ENCODE measurements around the gene TRPV6.
A peak's percentile ranks its signal among the peaks of the same experiment; 100 is the strongest.

TRPV6 gene

DNA sequence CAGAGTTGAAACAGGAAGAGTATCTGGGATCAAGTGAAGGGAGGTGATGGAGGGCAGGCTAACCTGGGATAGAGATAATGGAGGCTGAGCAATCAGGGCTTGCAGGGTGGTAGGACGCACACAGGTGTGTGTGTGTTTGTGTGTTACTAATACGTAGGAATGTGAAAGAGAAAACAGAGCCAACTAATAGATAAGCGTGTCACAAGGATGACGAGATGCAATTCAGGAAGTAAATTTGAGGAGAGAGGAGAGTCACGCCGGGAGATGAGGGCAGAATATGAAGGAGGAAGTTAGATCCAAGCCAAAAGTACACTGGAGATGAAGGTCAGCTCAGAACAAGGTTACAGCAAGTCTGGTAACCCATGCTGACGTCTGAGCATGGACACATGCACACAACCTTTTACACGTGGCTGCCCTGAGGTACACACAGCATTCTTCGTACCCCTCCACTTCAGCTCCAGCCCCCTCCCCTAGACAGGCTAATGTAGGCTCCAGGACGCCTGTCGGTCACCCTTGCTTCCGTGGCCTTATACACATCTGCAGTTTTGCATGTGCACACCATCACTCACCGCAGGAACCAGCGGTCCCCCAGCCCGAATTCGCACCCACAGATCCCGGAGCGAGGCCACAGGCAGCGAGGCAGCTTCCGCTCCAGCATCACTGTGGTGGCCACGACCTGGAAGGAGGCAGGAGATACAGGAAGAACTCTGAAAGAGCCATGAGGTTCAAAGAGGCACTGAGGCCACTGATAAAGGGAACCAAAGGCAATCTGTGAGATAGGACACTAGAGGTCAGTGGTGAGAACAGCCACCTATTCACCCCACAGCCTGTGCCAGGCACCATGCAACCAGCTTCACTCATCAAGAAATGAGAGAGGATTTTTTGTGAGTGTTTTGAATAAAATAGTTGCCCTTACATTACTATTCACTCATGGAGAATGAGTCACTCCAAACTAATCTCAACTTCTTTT lies 23.7 kb upstream of the TRPV6 start:
- no peak for DNase-seq
- intact Hi-C loops (cut with DNase I), result no loop called here

DNA sequence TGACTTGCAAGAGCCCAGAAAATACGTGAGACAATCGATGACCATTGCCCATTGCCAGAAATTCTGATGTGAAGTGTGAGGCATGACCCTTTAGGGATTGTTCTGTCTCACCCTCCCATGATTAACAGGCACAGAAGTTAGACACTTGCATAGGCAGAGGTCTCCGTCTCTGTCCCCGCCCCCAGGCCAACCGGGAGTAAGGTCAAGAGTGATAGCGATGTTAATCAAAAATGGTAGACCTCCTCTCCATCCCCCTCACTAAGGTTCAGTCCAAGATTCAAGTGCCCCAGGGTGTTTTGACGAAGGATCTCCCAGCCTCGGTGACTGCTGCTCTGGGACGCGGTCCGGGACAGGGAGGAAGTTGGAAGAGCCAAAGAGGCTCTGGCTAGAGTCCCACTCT lies 22.7 kb upstream of the TRPV6 start:
- intact Hi-C loops (cut with DNase I), result no loop called here
- no peak for DNase-seq

DNA sequence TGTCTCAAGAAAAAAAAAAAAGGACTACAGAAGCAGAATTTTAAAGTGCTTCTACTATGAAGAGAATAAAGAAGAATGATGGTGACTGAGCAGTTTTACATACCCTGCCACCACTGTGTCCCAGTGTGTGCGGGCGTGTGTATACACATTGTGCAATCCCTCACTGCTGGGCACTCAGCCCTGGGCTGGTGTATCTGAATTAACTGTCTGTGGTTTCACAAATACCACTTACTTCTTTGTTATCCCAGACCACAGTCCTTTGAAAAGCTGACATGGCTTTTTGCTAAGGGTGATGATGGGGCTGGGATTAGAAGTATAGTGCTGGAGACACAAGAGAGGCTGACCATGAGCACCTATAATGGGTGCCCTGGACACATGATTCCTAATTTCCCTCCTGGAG lies 21.1 kb upstream of the TRPV6 start:
- intact Hi-C loops (cut with DNase I), result no loop called here
- DNase-seq, result no peak

DNA sequence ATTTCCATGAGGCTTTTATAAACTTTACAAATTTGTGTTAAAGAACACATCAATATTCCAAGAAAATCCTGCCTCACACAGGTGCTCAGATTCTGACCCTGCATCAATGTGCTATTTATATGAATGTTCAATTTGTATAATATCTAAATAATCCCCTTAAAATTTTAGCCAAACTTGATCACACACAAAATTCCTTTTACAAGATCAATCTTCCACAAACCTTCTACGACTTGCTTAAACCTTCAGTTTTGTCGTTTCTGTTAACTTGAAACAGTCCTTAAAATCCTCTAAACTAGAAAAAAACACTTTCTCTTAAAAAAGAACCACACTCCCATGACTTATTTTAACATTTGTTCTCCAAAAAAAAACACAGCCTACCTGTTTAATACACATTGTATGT lies 20.2 kb upstream of the TRPV6 start:
- intact Hi-C loops (cut with DNase I), result no loop called here
- DNase-seq, result no peak

DNA sequence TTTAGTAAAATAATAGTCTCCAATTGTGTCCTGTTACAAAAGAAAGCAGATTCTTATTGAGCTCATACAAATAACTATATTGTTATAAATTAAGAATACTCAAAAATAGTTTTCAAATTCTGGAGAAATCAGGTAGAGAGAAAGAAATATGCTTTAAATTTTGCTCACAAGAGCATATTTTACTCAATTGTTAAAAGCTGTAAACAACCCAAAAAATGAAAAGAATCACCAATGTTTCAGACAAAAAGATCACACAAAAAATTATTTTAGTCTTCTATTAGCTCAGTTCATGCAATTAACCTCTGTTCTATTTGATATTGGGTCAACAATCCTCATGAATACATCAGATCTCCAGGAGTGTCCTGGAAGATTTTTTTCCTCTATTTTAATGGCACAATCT lies 18.6 kb upstream of the TRPV6 start:
- intact Hi-C loops (cut with DNase I), result no loop called here
- DNase-seq, result no peak

DNA sequence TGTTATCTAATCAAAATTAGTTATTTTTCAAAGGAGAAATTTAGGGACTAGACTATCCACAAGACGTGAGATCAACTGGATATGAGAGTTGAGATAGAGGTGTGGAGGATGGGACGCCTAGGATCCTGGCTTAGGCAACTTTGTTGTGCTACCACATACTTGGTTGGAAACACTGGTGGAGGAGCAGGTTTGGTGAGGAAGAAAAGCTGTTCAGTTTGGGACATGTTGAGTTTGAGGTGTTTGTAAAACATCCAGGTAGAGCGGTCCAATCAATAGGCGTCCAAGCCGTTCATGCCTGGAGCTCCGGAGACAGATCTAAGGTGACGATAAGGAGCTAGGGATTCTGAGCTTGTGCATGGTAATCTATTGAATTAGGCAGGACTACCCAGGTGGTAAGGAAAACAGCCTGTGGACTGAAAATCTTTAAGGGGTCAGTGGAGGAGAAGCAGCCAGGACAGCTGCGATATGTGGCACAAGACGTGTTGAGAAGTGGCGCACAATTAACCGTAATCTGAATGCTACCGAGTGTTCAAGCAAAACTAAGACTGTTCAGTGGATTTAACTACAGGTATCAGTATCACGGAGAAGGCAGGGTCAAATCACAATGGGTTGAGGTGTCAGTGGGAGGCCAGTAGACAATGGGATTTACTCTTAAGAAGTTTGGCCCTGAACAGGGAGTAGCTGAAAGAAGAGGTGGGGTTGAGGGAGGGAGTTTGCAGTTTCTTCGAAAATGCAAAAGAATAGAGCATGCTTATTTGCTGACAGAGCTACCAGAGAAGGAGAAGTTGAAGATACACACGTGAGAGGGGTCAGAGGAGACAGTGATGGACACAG lies 16.1 kb upstream of the TRPV6 start:
- DNase-seq, result no peak
- intact Hi-C loops (cut with DNase I), result no loop called here

DNA sequence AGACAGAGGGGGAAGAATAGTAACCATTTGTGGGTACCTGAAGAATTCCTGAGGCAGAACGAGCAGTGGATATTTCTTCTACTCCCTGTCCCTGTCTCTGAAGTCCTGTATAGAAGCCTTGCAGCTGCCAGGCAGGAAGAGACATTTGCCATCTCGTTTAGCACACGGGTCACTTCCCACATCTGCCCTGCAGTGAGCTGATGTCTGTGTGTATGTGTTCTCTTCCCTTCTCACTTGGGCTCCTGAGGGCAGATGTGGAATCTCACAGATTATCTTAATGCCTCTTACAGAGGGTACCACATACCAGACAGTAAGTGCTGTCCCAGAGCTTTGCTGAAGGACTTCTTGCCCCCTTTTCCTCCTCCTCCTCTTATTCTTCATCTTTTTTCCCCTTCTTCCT lies 14.1 kb upstream of the TRPV6 start:
- intact Hi-C loops (cut with DNase I), result no loop called here
- no peak for DNase-seq

DNA sequence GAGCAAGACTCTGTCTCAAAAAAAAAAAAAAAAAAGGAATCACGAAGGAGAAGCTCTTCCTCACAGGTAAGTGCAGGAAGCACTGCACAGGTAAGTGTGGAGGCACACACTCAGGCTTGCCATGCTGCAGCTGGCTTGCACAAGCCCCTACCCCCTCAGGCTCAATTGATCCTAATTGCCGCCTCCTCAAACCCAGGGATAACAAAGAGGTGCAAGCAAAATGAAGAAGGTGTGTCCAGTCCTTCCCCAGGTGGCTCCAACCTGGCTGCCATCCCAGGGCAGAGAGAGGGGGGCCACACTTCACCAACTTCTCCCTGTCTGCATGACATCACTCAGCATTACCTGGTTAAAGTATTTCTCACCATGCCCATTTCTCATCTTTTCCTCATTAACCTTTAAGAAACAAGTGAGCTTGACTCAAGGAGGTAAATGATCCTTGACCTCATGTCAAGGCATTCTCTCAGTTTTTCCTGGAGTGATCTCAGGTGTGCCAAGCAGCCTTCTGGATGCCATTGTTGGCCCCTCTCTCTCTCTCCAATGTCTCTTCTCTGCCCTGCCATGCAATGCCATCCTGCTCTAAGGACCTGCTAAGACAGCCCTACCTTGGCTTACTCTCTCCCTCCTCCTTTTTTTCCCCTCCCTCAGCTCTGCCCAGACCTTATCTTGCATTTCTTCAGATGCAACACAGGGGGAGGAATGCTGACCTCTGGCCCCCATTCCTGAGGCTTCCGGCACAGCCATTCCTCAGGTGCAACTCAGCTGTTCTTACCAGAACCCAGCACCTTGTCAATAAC lies 13.0 kb upstream of the TRPV6 start:
- intact Hi-C loops (cut with DNase I), result no loop called here
- no peak for DNase-seq

DNA sequence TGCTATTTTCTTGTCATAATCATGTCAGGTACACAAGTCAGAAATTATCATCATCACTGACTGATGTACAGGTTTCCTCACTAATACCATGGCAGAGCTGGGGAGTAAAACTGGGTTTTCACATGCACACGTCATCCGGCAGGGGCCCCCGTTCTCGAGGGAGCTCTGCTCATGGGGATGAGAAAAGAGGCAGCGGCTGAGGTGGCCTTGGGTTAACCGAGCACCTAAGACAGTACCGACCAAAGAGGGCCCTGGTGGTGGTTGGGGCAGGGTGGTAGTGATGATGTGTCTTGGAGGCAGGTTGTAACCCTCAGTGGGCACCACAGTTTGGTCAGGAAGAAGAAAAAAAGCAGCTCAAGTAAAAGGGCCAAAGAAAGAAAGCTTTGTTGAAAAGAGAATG lies 12.1 kb upstream of the TRPV6 start:
- intact Hi-C loops (cut with DNase I), result no loop called here

DNA sequence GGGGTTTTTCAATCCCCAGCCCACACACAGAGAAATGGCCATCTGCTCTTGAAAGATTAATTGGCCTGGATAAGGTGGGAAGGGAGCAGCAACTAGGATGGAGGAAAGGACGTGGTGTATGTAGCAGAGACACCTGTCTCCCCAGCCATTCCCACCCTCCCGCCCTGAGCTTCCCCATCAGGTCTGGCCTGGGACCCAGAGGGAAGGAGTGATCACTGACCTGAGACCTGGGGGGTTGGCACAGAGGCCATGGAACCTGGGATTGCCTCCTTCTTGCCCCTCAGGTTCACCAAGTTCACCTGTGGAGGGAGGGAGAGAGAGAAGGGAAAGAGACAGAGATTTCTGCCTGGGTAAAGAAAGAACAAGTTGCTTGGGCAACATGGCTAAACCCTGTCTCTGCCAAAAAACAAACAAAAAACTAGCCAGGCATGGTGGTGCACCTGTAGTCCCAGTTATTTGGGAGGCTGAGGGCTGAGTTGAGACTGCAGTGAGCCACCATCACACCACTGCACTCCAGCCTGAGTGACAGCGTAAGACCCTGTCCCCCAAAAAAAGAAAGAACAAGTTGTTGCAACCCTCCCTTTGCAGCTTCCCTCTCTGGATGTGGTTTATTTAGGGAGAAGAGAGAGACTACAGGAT lies 11.3 kb upstream of the TRPV6 start:
- no peak for DNase-seq

More for the DNA sequence above, 12.1 kb upstream of the TRPV6 start:
- no peak for DNase-seq

DNA sequence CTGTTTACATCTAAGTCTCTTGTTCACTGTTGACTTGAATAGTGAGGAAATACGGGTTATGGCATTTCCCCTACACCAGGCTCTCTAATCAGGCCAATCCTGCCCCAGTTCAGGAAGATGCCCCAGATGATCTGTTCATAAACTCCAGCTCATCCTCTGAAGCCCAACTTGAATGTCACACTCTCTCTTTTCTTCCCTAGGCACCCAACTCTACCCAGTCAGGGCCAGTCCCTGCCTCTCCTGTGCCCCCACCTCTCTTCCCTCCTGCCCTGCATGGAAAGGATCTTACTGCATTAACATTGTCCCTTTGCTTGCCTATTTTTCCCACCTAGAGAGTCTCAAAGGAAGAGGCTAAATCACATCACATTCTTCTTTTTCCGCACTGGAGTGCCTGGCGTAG lies 10.6 kb upstream of the TRPV6 start:
- DNase-seq, result no peak
- intact Hi-C loops (cut with DNase I), result no loop called here

More for the DNA sequence above, 11.3 kb upstream of the TRPV6 start:
- intact Hi-C loops (cut with DNase I), result no loop called here

DNA sequence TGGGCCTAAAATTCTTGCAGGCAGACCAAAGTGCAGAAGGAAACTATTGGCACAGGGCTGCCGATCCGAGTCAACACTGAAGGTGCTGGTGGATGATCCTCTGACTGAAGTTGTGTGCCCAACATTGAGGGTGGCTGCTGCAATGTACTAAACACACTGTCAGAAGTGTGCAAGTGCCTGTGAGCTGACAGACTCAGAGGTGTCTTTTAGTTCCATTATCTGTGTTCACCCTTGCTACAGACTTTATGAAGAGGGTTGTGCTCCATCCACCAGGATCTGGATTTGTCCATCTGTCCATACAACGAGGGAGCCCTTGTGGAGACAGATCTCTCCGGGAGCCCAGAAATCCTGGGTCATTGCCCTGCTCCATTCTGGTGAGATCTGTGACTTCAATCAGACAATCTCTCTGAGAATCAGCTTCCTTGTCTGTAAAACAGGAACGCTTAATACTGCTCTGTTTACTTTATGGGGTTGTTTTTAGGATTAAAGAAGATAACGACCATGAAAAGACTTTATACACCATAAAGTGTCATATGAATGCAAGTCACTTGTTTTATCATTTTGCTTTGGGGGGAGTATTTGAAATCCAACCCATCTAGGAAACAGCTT lies 9.5 kb upstream of the TRPV6 start:
- DNase-seq, result no peak

DNA sequence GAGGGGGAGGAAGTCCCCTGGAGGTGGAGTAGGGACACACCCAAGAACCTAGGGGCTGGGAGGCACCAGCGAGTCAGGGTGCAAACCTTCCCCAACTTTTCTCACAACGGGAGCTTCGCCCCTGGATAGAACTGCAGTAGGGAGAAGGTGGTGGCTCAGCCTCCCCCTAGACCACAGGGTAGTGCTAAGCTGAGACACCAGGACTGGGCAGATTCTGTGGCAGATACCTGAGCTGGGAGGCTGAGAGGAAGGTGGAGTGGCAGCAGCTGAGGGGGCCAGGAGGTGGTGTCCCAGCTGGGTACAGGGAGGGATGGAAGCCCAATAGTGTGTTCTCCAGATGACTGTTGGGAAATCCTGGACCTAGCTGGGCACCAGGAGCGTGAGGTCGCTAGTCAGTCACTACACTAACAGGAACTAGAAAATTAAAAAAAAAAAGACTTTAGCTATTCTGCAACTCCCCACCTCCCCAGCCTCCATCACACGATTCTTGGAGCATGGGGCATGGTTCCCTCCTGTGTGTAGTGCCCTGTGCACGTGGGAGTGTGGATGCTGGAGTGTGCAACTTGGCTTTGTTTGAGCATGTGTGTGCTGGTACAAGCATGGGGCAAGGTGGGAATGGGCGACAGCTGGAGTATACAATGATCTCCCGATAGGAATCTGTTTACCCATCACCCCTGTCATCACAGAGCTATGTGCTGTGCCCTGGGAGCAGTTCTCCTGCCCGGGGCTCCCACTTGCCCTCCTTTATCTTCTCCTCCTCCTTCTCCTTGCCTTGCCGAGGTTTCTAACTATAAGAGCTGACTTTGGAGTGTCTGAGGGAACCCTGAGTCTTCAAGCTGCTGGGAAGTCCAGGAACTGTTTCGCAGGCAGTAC lies 8.8 kb upstream of the TRPV6 start:
- intact Hi-C loops (cut with DNase I), result no loop called here
- DNase-seq, result peak in 1 of 10 donors; percentile 41

More for the DNA sequence above, 9.5 kb upstream of the TRPV6 start:
- intact Hi-C loops (cut with DNase I), result no loop called here

DNA sequence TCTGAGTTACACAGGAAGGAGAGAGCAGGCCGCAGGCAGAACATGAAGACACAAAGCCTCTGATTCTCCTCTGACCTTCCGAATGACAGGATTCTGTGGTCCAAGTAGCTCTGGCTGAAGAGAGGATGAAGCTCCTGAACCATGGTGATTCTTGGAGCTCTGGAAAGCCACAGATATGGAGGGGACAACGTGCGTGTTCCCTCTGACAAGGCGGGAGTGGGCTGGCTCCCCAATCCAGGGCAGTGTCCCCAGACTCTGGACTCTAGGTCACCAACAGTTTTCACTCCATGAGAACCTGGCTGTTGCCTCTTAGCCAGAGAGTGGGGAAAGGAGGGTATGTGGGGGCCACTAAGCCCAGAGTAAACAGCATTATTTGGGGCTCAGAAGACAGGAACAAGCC lies 7.4 kb upstream of the TRPV6 start:
- intact Hi-C loops (cut with DNase I), result no loop called here
- no peak for DNase-seq

DNA sequence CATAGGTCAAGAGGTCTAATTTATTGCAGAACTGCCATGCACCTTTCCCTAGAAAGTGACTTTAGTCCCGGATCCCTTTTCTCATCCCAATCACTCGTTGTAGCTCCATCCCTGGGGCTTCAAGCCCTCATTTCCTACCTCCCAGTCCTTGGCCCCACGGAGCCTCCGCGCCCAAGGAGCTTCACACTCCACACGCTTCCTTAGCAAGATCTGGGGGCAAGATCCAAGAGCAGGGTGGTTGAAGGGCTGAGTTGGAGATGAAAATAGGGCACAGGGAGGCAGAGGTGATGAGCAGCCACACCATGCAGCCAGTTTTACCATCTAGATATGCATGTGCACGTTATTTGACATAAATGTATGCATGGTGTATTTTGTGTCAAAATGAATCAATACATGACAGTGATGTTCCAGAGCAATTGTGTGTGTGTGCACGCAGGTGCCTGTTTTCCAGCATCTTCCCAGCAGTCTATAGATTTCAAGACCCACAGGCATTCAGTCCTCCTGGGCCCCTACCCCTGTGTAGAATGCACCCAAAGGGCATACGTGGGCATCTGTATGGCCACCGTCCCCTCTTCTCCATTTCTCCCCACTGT lies 6.0 kb upstream of the TRPV6 start:
- intact Hi-C loops (cut with DNase I), result no loop called here
- peak in 1 of 10 donors; percentile 49 for DNase-seq

DNA sequence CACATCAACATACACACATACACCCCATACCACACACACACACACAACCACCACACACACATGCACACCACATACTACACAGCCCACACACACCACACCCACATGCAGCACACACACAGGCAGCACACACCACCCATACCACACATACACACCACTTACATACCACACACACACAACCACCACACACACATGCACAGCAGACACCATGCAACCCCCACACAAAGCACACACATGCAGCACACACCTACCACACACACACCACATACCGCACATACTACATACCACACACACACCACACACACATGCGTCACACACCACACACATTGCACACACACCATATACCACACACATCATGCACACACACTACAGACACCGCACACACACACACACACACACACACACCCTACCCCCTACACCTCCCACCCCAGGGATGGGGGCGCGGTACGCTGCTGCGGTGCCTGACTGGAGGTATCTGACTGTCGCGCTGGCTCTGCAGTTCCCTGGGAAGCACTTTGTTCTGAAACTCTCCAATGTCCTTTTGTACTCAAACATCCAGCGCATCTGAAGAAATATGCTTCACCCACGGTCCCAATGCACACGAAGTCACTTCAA lies 5.4 kb upstream of the TRPV6 start:
- intact Hi-C loops (cut with DNase I), result no loop called here
- peak in 1 of 10 donors; percentile 65 for DNase-seq

DNA sequence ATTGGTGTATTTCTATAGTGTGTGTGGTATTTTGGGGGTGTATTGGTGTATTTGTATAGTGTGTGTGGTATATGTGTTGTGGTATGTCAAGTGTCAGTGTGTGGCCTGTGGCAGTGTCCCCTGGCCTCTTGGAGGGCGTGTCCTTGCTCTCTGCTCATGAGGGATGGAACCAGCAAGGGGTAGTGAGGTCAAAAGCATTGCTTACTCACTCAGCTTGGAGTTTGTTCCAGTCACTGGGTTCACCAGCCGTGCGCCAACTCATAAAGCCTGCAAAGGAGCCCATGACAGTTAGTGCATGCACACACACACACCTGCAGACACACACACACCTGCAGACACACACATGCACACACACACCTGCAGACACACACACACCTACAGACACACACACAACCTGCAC lies 4.3 kb upstream of the TRPV6 start:
- DNase-seq, result no peak
- intact Hi-C loops (cut with DNase I), result no loop called here
